ENCODE data around the gene GPR161.

- no peak for TF ChIP-seq CTCF (IDR thresholded peaks at IDR 0.05)
- no peak for TF ChIP-seq ZFX (IDR thresholded peaks at IDR 0.05; ENCODE audit: borderline replicate concordance)
Observed at GRCh38 chr1:168148916-168149315, 12.2 kb upstream of the GPR161 start.

Measured in 22Rv1 (cell line).